Cerebellar cortex (tissue), 1 donor: ENCODE measurements around the gene UNC93A.
"Not testable (repeated sequence)": the region's sequence is repeated elsewhere in the genome, so short reads cannot be mapped to it uniquely, and the experiment has no call there.

Experiments
- DNase-seq: peaks from one replicate; pipeline ENCODE4 v3.0.0-alpha.2; 2015; ENCODE audit warnings: low spot score

UNC93A gene

GRCh38 chr6:167293590-167294091 lies 2.5 kb downstream of the UNC93A start:
- no peak for DNase-seq

- DNase-seq = no peak
Observed at GRCh38 chr6:167294241-167294640, 3.1 kb downstream of the UNC93A start.

- no peak for DNase-seq
Observed at GRCh38 chr6:167294651-167295494, 3.8 kb downstream of the UNC93A start.

GRCh38 chr6:167295495-167296292 lies 4.6 kb downstream of the UNC93A start:
- DNase-seq = no peak

GRCh38 chr6:167296293-167296690 lies 5.2 kb downstream of the UNC93A start:
- DNase-seq = no peak

- DNase-seq = no peak
Observed at GRCh38 chr6:167296902-167297301, 5.8 kb downstream of the UNC93A start.

GRCh38 chr6:167298127-167298526 lies 7.0 kb downstream of the UNC93A start:
- DNase-seq = no peak

- DNase-seq = no peak
Observed at GRCh38 chr6:167299641-167300308, 8.7 kb downstream of the UNC93A start.

GRCh38 chr6:167300902-167301777 lies 10.0 kb downstream of the UNC93A start:
- no peak for DNase-seq

- no peak for DNase-seq
Observed at GRCh38 chr6:167302074-167302473, 11.0 kb downstream of the UNC93A start.

GRCh38 chr6:167302796-167303195 lies 11.7 kb downstream of the UNC93A start:
- no peak for DNase-seq

GRCh38 chr6:167303675-167304625 lies 12.8 kb downstream of the UNC93A start:
- no peak for DNase-seq

GRCh38 chr6:167304912-167305311 lies 13.8 kb downstream of the UNC93A start:
- no peak for DNase-seq

GRCh38 chr6:167305796-167306195 lies 14.7 kb downstream of the UNC93A start:
- DNase-seq = no peak

- DNase-seq = no peak
Observed at GRCh38 chr6:167306401-167306998, 15.4 kb downstream of the UNC93A start.

- DNase-seq = no peak
Observed at GRCh38 chr6:167307342-167307955, 16.3 kb downstream of the UNC93A start.

GRCh38 chr6:167308207-167308606 lies 17.1 kb downstream of the UNC93A start:
- no peak for DNase-seq

GRCh38 chr6:167309355-167310192 lies 18.5 kb downstream of the UNC93A start:
- not testable (repeated sequence) for DNase-seq
